ENCODE data around the gene SLC9A8.

- no peak for TF ChIP-seq MYC (IDR thresholded peaks at IDR 0.05; ENCODE audit: low read depth, low read length)
- no peak for TF ChIP-seq CTCF (IDR thresholded peaks at IDR 0.05; ENCODE audit: extremely low read depth in 1 of 2, insufficient read depth in 1 of 2, low read depth in 1 of 2, low read length in 2 of 2)
- TF ChIP-seq MAX (IDR thresholded peaks at IDR 0.05; ENCODE audit: insufficient read depth, insufficient read length) = no peak
Measured at GRCh38 chr20:49794336-49795134, 18.1 kb upstream of the SLC9A8 start.

All from endothelial cell of umbilical vein (primary cell).